HG03108 (cell line): Measurements from ENCODE around the gene GFPT1.
"Not testable (repeated sequence)": the region's sequence is repeated elsewhere in the genome, so short reads cannot be mapped to it uniquely, and the experiment has no call there.

Source experiments
- ATAC-seq: cut with Tn5 transposase; IDR thresholded peaks from one replicate; pipeline ENCODE4 v1.9.1; 2021; ENCODE audit warnings: moderate library complexity; ENCODE audit not compliant: unreplicated experiment

GFPT1 gene

GRCh38 chr2:69386789-69387734 is at the start of gene GFPT1:
GFPT1 (minus strand) TSS chr2:69387227; CDS start chr2:69387071, 156 bp downstream.
- ATAC-seq = peak; percentile 91

DNA sequence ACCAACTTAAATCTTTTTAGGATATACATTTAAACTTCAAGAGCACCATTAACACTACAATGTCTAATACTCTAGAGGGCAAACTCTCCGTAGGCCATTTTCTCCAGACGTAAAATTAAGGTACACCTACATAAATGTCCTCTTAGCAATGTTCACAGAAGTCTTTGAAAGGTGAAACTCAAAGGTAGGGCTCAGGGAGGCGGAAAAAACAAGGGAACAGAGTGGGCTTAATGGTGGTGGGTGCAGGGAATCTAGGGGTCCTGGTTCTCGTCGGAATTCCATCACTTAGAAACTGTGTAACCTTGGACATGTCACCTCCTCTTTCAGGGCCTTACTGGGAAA is 49.5 kb upstream of the GFPT1 start:
- ATAC-seq = no peak

DNA sequence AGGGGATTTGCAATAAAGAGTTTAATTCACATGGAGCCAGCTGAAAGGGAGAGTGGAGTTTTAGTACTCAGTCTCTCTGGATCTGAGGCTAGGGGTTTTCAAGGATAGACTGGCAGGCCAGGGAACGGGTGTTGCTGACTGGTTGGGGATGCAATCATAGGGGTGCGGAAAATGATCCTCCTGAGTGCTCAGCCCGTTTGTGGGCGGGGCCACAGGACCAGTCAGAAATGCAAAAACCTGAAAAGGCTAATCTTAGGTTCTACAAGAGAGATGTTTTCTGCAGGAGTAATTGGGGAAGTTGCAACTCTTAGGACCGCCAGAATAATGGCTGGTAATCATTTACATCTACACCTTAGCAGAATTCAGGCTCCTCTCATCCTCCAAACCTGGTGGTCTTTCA is 47.7 kb upstream of the GFPT1 start:
- ATAC-seq = no peak

GRCh38 chr2:69429491-69430183 is 42.6 kb upstream of the GFPT1 start:
- no peak for ATAC-seq

GRCh38 chr2:69428981-69429380 is 42.0 kb upstream of the GFPT1 start:
- no peak for ATAC-seq

- ATAC-seq = no peak
Observed at GRCh38 chr2:69424419-69424818, 37.4 kb upstream of the GFPT1 start.

GRCh38 chr2:69422198-69422597 is 35.2 kb upstream of the GFPT1 start:
- no peak for ATAC-seq

GRCh38 chr2:69419111-69419510 is 32.1 kb upstream of the GFPT1 start:
- not testable (repeated sequence) for ATAC-seq

- no peak for ATAC-seq
Observed at GRCh38 chr2:69416147-69416546, 29.1 kb upstream of the GFPT1 start.

DNA sequence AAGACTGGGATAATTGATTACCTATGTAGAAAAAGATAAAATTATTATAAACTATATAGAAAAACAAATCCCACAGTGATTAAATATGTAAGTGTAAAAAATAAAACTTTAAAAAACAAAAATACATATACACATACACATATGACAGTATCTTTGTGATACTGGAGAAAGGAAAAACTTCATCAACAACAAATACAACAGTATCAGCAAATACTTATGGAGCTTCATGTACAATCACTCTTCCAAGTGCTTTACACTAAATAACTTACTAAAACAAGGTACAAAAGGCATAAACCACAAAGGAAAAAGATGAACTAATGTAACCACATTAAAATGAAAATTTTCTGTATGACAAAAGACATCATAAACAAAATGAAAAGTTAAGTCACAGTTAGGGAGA is 24.1 kb upstream of the GFPT1 start:
- no peak for ATAC-seq

GRCh38 chr2:69405306-69405705 is 18.3 kb upstream of the GFPT1 start:
- ATAC-seq = no peak

- no peak for ATAC-seq
Observed at GRCh38 chr2:69400121-69400520, 13.1 kb upstream of the GFPT1 start.

DNA sequence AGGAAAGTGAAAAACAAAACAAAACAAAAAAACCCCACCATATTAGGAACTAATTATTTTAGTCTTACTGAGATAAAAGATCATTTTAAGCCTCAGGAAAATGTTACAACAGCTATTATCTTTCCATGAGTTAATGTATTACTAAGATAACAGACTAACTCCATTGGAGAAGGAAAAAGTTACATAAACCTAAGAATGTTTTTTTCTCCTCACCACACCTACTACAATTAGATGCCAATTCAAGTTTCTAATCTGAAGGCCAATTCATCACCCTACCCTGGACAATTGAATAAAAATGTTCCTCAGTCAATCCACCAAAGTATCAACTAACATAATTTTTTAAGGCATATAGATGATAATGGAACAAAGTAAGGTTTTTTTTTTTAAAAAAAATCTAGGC is 10.2 kb upstream of the GFPT1 start:
- no peak for ATAC-seq

GRCh38 chr2:69395866-69396265 is 8.8 kb upstream of the GFPT1 start:
- no peak for ATAC-seq

GRCh38 chr2:69393963-69394362 is 6.9 kb upstream of the GFPT1 start:
- no peak for ATAC-seq

GRCh38 chr2:69390471-69390870 is 3.4 kb upstream of the GFPT1 start:
- ATAC-seq = no peak

DNA sequence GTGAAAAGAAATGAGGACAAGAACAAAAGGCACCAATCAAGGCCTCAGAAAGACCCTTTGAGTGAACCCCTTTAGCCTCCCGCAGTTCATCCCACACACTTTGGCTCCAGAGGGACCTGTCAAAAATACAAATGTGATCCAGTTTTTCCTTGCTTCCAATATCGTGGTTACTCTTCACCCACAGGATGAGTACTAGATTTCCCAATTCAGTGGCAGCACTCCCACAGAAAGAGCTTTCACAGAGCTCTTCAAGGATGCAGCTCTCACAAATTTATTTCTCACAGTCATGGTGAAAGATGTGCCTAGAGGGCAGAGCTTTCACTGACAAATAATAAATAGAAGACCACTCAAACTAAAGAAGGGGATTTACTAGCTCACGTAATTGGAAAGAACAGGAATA is 3.0 kb upstream of the GFPT1 start:
- ATAC-seq = no peak

DNA sequence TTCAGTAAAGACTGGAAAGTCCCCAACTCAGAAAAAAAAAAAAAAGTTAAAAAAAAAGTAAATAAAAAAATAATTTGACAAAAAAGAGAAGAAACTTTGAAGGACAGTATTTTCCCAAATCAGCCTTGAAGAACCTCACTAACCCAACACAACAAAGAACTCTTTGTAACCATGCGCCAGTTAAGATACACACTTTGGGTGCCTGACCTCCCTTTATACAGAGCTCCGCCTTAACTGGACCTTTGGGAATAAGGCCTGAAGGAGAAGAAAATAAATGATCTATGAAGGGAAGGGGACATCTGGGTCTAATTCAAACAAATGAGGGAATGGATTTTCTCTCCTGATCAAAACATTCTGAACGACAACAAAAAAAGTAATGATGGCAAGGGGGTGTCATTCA is 2.2 kb upstream of the GFPT1 start:
- ATAC-seq = no peak

DNA sequence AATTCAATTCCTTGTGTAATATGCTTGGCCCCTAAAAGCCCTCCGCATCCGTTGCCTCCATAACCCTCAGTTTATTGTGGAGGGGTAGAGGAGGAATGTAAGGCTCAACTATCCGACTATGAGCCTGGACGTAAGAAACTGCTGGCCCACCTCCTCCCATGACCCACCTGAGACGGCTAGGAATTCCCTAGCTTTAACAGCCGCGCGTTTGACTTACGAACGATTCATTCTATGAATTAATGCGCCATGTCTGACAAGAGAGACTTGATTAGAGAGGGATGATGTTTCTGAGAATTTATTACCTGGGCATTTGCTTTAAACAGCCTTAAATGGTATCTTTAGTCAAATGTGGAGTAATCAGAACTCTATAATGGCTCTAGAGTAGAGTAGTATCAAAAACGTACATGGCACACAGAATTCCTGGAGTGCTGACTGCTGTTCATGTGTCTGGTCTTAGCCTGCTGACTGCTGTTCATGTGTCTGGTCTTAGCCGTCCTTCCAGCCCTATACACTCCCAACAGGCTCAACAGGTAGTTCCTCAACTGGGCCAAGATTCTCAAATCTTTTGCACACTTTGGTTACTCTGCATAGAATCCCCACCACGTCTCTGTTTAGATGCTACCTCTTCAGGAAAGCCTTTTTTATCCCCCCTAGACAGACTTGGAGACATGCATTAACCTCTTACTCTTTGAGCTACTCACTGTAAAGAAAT is 899 bp upstream of the GFPT1 start:
- no peak for ATAC-seq

DNA sequence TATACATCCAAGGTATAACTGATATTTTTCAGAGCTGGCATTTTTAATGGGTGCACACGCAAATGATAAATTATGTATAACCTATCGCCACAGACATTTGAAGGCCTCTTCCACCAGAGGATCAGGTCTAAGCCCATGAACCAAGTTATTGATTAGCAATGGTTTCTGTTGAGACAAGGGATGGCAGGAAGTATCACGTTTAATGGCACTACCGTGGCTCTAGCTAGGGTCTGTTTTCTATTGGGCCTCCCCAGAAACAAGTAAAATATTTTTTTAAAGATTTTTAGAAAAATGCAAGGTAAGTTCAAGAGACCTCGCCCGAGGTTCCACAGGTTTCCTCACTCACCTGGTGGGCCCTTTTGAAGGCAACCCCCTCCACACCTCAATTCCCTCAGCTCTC is 667 bp downstream of the GFPT1 start:
- ATAC-seq = no peak

DNA sequence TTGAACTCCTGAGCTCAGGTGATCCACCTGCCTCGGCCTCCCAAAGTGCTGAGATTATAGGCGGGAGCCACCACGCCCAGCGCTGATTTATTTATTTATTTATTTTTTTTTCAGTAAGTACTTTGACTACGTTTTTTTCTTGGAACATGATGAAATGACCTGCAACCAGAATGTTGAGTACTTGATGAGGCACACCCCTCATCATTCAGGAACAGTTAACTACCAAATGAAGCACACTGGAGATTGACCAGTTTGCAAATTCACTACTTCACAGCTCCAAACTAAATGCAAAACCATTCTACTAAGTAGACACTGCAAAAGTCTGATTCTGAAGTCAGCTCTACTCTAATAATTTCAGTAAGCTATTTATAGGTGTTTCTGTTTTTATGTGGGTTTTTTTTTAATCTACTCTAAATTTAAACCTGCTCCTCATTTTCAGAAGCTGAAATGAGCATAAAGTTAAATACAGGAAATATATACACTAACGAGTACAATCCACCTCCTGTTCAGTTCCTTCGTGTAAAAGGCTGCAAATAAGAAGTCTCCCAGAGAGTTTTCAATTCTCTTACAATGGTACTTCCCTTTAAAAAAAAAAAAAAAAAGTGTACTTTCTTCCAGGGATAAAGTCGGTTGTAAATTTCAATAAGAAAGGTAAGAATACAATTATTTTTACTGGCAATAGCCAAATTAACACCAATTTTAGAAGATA is 1.4 kb downstream of the GFPT1 start:
- no peak for ATAC-seq
